CD4-positive, alpha-beta T cell treated with Interleukin-1 beta for 1 hour (primary cell): ENCODE data around the gene HCRT.
A peak's percentile ranks its signal among the peaks of the same experiment; 100 is the strongest.
"Not testable (repeated sequence)": the region's sequence is repeated elsewhere in the genome, so short reads cannot be mapped to it uniquely, and the experiment has no call there.

Source experiments
- DNase-seq, 2 donors: peaks; one replicate each; pipeline ENCODE4 v3.0.0-alpha.2; 2020 to 2022

HCRT gene, protein sequence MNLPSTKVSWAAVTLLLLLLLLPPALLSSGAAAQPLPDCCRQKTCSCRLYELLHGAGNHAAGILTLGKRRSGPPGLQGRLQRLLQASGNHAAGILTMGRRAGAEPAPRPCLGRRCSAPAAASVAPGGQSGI

DNA sequence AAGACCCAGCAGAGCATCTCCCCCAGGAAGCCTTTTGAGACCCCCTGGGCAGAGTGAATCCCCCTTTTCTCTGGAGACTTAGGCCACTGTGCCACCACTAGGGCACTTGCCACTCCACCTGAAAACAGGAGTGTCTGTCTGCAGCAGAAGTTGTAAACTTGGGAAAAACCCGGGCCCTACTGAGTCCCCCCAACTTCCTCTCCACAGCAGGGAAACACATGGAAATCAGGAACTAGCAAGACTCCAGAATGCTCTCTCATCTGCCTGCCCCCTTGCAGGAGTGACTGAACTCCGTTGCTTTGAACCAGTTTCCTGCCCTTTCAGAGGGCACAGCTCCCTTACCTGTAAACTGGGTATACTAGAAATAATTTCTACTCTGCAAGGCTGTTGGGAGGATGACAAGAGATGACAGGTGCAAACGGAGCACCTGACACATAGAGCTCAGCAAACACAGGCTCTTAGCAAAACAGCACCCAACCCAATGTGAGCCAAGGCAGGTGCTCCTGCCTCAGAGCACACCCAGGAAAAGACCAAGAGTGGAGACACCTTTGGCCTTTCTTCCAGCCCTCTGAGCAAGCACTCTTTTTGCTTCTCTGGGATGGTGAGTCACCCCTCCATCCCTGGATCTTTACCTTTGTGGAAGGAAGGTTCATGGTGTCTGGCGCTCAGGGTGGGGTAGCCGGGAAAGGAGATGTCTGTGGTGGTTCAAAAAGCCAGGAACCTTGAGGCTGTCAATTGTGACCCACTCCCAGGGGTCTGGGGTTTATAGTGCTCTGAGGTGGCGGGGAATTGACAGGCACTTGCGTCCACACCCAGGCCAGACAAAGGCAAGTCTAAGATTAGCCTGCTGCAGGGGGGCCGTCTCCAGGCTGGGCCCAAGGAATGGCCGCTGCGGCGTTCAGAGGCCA is at the start of gene HCRT:
Gene HCRT (minus strand): TSS at position 740 of the 908 bp plus-strand sequence. CDS start 87 bp downstream, at position 653.
- DNase-seq, result no peak

DNA sequence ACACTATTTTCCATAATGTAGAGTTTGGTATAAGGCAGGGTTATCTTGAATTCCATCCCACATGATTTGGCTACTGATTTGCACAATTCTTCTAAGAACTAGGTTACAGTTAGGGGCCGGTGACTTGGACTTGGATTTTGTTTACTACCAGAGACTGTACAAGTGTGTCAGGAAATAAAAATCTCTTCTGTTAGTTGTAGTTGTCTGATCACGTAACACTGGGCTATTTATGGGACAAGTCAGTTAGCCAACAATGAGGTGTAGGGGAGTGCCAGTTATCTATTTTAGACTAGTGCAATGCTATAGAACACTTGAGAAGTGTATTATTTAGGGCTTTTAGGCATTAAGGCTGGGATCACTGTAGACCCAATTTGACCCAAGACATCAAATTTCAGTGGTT is 48.7 kb upstream of the HCRT start:
- no peak for DNase-seq

DNA sequence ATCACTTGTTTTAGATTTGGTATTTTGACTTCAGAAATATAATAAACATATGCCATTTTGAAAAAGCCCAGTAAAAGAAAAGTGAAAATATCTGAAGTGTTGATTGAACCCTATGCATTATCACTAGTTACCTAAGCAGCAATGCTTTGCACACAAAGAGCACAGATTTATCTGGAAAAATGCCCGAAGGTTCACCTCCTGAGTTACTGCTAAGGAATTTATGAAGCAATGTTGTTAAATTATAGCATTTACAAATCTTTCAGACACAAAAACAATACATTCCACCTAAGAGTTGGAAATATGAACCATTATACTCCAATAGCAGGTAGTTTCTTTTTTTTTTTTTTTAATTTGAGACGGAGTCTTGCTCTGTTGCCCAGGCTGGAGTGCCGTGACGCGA is 47.9 kb upstream of the HCRT start:
- DNase-seq, result no peak

DNA sequence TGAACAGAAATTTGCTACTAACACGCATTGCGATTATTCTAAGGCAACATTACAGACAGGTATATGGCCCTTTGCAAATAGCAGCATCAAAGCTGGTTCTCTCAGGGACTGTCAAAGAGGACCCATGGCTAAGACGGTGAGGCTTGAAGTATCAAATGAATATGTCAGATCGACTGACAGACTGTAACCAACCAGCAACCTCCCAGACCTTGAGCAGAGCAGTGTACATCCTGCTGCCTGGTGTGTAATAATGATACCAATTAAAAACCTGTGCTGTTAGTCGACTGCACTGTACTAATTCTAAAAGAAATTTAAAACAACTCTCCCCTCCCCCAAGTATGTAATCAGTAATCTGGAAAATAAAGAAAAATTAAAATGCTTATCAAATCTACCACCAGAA is 45.0 kb upstream of the HCRT start:
- DNase-seq, result no peak

DNA sequence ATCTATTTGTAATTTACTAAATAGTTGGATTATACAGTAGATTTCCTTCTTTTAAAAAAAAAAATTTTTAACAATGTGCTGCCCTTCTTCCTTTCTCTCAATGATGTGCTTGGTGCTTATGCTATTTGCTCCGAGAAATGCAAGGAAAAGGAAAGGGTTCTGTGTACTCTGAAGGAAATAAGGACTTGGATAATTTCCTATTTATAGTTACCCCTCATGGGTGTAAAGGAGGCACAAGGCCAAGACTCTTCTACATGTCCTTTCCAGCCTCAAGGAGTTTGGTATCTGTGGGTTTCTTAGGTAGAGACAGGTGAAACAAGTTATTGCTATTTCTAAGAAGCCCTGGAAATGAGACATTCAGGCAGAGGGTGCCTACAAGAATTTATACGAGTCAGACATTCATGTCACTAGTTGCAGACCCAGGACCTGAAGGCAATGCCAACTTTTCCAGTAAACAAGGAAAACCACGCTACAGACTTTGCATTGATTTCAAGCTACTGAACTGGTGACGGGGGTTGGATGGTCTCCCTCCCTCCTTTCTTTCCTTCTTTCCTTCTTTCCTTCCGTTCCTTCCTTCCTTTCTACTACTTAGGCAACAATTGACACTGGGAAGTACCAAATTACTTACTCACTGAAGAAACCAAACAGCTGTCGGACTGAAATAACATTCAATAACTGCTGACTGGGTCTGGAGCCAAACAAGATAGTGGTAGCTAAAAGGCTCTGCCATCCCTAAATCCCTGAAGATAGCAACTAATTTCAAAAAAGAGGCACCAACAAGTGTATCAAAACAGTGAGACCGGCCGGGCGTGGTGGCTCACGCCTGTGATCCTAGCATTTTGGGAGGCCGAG is 42.8 kb upstream of the HCRT start:
- DNase-seq, result no peak

DNA sequence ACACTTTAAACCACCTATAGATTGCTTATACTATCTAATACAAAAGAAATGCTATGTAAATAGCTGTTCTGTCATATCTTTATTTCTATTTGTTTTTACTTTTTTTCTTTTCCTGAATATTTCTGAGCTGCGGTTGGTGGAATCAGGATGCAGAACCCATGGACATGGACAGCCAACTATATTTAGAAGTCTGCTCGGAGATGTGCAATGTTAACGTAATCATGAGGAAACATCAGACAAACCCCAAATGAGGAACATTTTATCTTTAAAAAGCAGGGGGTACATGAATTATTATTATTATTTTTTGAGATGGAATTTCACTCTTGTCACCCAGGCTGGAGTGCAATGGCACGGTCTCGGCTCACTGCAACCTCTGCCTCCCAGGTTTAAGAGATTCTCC is 40.4 kb upstream of the HCRT start:
- DNase-seq, result no peak

DNA sequence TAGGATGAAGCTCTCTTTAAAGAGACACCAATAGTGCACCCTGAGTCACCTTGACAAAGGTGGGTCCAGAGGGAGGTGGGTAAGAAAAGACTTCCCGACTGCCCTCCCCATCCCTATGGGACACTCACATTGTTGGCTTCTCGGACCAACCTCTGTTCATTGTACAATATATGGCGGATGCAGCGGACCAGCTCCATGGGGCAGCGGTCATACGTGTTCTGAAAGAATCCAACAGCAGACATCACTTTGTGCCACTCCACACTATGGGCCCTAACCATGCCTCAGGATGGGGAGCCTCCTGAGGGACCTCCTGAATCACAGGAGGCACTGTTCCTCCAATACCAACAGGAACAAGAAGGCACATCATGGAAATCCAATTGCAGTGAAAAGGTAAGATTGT is 39.4 kb upstream of the HCRT start:
- DNase-seq, result no peak

DNA sequence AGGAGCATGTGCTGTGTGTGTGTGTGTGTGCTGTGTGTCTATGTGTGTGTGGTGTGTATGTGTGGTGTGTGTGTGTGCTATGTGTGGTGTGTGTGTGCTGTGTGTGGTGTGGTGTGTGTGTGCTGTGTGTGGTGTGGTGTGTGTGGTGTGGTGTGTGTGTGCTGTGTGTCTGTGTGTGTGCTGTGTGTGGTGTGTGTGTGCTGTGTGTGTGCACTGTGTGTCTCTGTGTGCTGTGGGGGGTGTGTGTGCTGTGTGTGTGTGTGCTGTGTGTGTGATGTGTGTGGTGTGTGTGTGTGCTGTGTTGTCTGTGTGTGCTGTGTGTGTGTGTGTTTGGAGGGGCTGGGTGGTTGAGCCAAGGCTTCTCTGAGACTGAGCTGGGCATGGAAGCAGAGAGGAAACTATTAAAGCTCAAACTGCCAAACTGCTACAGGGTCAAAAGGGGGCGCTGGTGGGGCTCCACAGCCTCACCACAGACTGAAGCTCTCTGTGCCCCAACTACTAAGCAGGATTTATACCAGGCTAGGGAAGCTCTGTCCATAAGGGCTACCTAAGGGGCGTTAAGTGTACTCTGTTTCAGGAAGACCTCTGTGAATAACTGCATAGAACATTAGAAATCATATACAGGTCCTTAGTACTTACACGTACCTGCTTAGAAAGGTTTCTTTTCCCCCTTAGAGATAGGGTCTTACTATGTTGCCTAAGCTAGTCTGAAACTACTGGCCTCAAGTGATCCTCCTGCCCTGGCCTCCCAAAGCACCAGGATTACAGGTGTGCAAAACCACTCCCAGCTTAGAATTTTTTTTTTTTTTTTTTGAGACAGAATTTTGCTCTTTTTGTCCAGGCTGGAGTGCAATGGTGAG is 36.9 kb upstream of the HCRT start:
- DNase-seq, result peak; percentile 63 to 66

DNA sequence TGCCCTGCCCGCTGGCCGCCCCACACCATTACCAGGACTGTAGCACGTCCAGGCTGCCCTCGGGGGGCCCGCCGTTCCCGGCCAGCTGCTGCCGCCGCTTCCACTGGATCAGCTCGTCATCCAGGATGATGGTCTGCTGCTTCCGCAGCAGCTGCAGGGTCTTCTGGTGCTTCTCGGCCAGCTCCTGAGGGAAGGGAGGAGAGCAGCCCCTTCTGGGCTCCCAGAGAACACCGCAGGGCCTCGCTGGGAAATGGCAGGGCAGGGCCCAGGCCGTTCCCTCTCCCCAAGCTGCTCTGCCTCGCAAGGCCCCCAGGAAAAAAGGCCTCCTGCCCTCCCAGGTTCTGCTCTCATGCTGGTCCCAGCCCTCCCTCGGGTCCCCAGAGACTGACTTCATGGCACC is 34.0 kb upstream of the HCRT start:
- not testable (repeated sequence) for DNase-seq

DNA sequence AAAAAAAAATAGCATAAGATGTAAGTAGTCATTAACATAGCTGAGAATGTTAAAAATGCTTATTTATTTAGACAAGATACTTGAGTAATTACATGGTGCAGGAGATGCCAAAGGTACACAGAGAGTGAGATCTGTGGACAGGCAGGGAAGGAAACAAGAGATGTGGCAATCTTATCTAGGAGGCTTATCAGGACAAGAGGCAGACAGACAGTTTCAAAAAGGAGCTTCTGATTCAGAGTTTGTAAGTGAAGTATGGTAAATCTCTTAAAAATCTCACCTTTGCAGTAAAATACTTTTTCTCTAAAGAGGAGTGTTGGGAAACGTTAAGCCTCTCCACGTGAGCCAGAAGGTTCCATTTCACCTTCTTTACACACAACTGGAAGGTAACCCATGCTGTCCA is 28.9 kb upstream of the HCRT start:
- DNase-seq, result no peak

DNA sequence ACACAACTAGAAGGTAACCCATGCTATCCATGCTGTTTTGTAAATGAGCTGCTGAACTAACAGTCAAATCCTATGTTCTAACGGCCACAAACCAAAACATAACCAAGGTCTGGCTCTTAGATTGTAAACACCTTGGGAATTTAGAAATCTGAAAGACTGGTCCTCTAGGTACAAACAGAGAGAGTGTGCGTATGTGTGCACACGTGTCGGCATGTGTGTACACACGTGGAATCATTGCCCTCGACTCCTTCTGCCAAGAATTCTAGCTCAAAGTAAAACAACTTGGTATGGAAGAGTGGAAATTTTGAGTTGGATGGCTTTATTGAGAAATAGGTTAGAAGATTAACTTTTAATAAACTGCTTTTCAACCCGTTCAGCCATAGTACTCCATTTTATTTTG is 27.1 kb upstream of the HCRT start:
- DNase-seq, result no peak

DNA sequence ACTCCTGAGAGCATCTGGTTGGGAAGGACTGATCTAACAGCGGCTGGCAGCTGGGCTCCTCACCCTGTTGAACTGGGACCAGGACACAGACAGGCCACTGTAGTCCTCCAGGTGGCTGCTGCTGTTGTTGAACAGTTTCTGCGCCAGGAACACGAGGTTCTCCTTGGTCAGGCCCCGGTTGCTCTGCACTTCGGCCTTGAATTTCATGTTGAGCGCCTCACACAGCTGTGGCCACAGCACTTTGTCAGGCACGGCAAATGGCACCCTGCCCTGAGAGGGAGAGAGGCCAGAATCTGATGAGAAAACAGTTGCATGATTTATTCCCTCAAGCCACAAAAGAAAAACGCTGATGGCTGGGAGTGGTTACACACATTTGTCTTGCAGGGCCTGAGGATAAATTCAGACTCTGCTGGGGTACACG is 26.7 kb upstream of the HCRT start:
- not testable (repeated sequence) for DNase-seq

DNA sequence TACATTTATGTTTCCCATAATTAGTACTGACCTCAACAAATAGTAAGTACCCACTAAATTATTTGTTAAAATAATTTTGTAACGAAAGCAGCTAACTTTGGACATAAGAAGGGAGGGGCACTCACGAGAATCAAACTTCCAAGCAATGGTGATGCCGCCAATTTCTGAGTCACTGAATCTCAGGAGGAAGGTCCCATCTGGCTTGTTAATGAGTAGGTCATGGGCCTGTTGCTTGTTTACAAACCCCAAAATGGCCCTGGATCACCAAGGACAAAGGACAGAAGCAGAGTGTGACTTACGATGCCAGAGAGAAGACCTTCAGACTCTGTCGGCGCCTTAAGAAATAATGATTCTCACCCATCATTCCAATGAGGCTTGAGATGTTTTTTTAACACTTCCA is 24.8 kb upstream of the HCRT start:
- no peak for DNase-seq

DNA sequence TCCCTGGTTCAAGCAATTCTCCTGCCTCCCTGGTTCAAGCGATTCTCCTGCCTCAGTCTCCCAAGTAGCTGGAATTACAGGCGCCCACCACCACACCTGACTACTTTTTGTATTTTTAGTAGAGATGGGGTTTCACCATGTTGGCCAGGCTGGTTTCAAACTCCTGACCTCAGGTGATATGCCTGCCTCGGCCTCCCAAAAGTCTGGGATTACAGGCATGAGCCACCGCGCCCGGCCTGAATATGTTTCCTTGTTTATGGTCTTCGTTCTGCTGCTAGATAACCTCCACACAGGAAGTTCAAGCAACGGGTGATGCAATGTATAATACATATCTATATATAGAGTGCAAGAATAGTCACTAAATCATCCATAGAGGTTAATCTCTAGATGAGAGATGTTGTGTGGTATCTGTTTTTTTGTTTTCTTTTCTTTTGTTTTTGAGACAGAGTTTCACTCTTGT is 20.9 kb upstream of the HCRT start:
- DNase-seq, result peak in 1 of 2 donors; percentile 12

DNA sequence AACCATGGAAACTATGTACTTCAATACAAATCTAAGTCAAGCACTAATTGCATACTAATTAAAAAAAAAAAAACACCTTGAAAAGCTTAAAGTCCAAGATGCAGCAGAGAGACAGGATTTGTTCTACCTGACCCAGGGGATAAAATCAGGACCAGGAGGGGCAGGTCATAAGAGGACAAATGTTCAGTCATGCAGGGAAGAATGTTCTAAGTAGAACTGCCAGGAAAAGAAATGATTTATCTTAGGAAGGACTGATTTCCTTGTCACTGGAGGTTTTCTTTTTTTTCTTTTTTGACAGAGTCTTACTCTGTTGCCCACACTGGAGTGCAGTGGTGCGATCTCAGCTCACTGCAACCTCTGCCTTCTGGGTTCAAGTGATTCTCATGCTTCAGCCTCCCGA is 18.1 kb upstream of the HCRT start:
- no peak for DNase-seq

DNA sequence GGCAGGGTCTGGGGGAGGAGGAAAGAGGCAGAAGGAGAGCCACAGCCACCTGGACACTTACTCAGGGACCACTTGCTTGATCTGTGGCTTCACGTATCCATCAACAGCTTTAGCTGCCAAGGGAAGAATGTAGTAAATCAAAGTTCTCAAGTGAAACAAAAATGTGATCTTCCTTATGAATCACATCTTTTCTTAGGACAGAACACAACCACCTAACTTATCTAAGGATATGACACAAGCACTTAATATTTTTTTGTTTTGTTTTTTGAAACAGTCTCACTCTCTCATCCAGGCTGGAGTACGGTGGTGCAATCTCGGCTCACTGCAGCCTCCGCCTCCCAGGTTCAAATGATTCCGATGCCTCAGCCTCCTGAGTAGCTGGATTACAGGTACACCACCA is 17.4 kb upstream of the HCRT start:
- no peak for DNase-seq

DNA sequence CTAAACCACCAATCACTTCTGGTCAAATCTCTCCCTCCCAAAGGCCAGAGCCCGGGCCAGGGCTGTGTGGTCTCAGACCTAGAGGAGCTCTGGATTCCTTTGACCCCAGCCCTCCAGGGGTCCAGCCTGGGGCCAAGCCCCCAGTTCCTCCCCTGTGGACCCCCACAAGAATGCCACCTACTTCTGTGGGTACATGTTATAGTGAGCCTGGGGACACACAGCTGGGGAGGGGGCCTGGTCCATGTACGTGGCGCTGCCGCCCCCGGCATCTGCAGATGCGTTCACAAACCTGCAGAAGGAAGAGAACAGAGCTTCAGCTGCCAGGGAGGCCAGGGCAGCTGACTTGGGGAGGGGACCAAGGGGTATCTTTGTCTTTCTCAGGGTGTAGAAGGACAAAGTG is 16.9 kb upstream of the HCRT start:
- DNase-seq, result no peak

DNA sequence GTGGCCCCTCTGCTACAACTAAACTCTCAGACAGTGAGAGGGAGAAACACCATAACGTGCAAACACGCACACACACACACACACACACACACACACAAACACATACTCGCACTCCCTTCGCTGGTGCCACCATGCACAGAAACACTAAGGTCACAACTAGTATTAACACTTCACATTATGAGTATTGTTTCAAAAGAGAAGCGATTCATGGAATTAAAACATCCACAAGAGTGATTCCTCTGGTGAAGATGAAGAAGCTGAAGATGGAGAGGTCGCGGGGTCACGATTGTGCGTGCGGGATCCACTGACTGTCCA is 16.2 kb upstream of the HCRT start:
- no peak for DNase-seq

DNA sequence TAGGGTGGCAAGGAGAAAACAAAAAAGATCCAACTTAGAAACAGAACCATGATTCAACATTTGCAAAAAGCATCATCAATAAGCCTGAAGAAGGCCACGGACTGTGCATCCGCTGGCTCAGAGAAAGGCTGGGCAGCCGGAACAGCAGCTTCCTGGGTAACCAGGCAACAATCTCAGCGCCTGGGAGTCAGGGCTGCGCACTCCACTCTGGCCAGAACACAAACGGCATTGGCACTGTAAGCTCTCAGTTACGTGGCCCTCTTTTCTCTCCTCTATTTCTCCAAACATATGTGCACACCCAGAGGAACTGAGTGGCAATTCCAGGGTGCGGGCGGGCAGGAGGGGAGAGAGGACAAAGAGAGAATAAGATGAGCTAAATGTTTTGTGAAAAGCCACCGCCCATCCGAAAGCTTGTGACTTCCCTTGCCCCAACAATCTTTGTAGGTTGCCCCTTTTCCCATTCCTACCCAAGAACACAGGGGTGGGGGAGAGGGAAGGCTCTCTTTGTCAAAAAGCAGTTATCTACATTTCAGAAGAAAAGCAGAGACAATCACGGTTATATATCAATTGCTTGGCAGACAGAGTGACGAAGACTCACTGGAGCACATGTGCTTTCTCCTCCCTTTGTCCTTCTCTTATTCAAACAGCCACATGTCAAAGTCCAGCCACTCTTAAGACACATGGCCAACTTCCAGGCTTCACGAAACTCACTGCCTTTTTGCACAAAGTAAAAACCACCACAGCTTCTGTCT is 15.6 kb upstream of the HCRT start:
- DNase-seq, result no peak

DNA sequence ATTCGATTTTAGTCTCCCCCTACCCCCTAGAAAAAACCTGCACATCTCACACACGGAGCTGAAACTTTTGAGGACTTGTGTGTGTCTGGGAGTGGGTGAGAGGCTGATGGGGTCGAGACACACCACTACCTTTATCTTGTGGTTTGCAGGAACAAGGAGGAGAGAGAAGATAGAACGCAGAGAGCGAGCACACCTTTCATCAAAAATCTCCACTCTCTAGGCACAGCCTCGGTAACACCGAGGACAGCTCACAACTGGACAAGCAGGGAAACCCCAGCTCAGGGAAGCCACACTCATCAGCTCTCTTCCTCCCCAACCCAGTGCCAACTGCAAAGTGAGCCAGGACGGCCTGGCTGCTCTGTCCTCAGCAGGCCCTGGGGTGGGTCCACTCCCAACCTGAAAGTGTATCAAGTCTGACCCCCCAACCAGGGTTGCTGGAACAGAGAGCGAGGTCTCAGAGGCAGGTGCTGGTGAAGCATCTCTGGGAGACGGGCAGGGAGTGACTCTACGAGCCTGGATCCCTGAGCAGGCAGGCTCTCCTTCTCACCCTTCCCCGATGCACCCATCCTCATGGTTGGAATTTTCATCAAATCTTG is 14.3 kb upstream of the HCRT start:
- no peak for DNase-seq

DNA sequence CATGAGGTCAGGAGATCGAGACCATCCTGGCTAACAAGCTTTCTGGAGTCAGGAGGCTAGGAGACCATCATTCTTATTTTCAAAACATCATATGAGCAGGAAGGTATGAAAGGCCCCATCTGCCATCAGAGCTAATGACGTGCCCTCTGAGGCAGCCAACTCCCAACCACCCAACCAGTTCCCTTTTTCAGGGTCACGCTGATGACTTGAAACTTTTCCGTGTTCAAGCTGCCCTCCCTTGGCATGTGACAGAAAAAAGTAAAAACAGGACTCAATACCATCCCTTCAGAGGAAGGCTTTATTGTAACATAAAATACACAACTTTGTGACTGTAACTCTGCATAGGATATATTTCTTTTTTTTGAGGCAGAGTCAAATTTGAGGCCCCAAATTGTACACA is 13.6 kb upstream of the HCRT start:
- peak in 1 of 2 donors; percentile 64 for DNase-seq
